ENCODE measurements around the gene CXCL9. TPM values are rescaled to one million over a fixed set of nuclear protein-coding genes. Genes with fewer than 3 reads are reported as not detected.

Gene CXCL9
- total and polyA plus RNA-seq, 2 experiments from 2014 or later, result not detected

- 83% methylated on average over 2 of the region's 2 CpGs for WGBS (ENCODE audit: low lambda C conversion rate, missing lambda C conversion rate)
- no peaks in the 10 kb centered on the region for H3K9me2 ChIP-seq (replicated peaks; ENCODE audit: insufficient read depth)
These were observed 15.4 kb upstream of the CXCL9 start for GRCh38 chr4:76022677-76023076.

GRCh38 chr4:76022031-76022430 is 14.7 kb upstream of the CXCL9 start:
- TF ChIP-seq CTCF (IDR thresholded peaks at IDR 0.05; ENCODE audit: poor library complexity), result no peak
- no peak for TF ChIP-seq EZH2 (IDR thresholded peaks at IDR 0.05; ENCODE audit: borderline replicate concordance)
- TF ChIP-seq EZH2phosphoT487 (IDR thresholded peaks at IDR 0.05; ENCODE audit: low read depth, severe bottlenecking, unreplicated experiment), result no peak
- Histone ChIP-seq H3K9me3 (ENCODE audit: low read depth) (no peaks in the 10 kb centered on the region), H3K27ac (no peak overlapping the region), H3K4me2 (no peak overlapping the region), H3K36me3 (replicated peaks; ENCODE audit: insufficient read depth, low read depth) (no peaks in the 10 kb centered on the region), H2AFZ (no peak overlapping the region), H4K20me1 (ENCODE audit: insufficient read depth, poor library complexity, severe bottlenecking) (no peaks in the 10 kb centered on the region), H3K9me2 (replicated peaks; ENCODE audit: insufficient read depth) (no peaks in the 10 kb centered on the region), H3K79me2 (no peaks in the 10 kb centered on the region), H3K4me1 (ENCODE audit: insufficient read depth) (no peaks in the 10 kb centered on the region), H3K27me3 (no peaks in the 10 kb centered on the region), H3K4me3 (no peak overlapping the region)
- 88% methylated on average over 4 of the region's 4 CpGs for WGBS (ENCODE audit: low lambda C conversion rate, missing lambda C conversion rate)
- DNase-seq (ENCODE audit: low spot score), result no peak

More at GRCh38 chr4:76022677-76023076, 15.4 kb upstream of the CXCL9 start:
- TF ChIP-seq CTCF (IDR thresholded peaks at IDR 0.05; ENCODE audit: poor library complexity), result no peak
- TF ChIP-seq EZH2 (IDR thresholded peaks at IDR 0.05; ENCODE audit: borderline replicate concordance), result no peak
- TF ChIP-seq EZH2phosphoT487 (IDR thresholded peaks at IDR 0.05; ENCODE audit: low read depth, severe bottlenecking, unreplicated experiment), result no peak
- Histone ChIP-seq H3K27me3 (no peaks in the 10 kb centered on the region), H4K20me1 (ENCODE audit: insufficient read depth, poor library complexity, severe bottlenecking) (no peaks in the 10 kb centered on the region), H3K27ac (no peak overlapping the region), H3K4me3 (no peak overlapping the region), H3K36me3 (replicated peaks; ENCODE audit: insufficient read depth, low read depth) (no peaks in the 10 kb centered on the region), H3K9me3 (ENCODE audit: low read depth) (no peaks in the 10 kb centered on the region), H3K4me1 (ENCODE audit: insufficient read depth) (no peaks in the 10 kb centered on the region), H2AFZ (no peak overlapping the region), H3K79me2 (no peaks in the 10 kb centered on the region), H3K4me2 (no peak overlapping the region)
- DNase-seq (ENCODE audit: low spot score), result no peak

GRCh38 chr4:76017056-76017686 is 9.9 kb upstream of the CXCL9 start:
- DNase-seq (ENCODE audit: low spot score), result no peak
- Histone ChIP-seq H3K79me2 (no peaks in the 10 kb centered on the region), H3K9me2 (replicated peaks; ENCODE audit: insufficient read depth) (no peaks in the 10 kb centered on the region), H4K20me1 (ENCODE audit: insufficient read depth, poor library complexity, severe bottlenecking) (no peaks in the 10 kb centered on the region), H3K27ac (no peak overlapping the region), H3K4me2 (no peak overlapping the region), H3K4me1 (ENCODE audit: insufficient read depth) (no peaks in the 10 kb centered on the region), H3K4me3 (no peak overlapping the region), H3K36me3 (replicated peaks; ENCODE audit: insufficient read depth, low read depth) (no peaks in the 10 kb centered on the region), H3K27me3 (no peaks in the 10 kb centered on the region), H2AFZ (no peak overlapping the region), H3K9me3 (ENCODE audit: low read depth) (no peaks in the 10 kb centered on the region)
- TF ChIP-seq CTCF (IDR thresholded peaks at IDR 0.05; ENCODE audit: poor library complexity), result no peak
- no peak for TF ChIP-seq EZH2phosphoT487 (IDR thresholded peaks at IDR 0.05; ENCODE audit: low read depth, severe bottlenecking, unreplicated experiment)
- TF ChIP-seq EZH2 (IDR thresholded peaks at IDR 0.05; ENCODE audit: borderline replicate concordance), result no peak
- 95% methylated on average over 3 of the region's 3 CpGs for WGBS (ENCODE audit: low lambda C conversion rate, missing lambda C conversion rate)
